Left ventricle myocardium inferior (tissue), 1 donor: Measurements from ENCODE around the gene INHBA. TPM values are rescaled to one million over a fixed set of nuclear protein-coding genes. Genes with fewer than 3 reads are reported as not detected.

Experiments
- DNase-seq: peaks from one replicate; pipeline ENCODE4 v3.0.0-alpha.2; 2020
- H3K27ac ChIP-seq: fragments of 200-600 bp; replicated peaks from 2 replicates; pipeline ENCODE4 v1.8.0; 2021
- H3K27me3 ChIP-seq: fragments of 200-600 bp; 2 replicates; pipeline ENCODE4 v1.8.0; 2021; ENCODE audit warnings: low read depth
- H3K36me3 ChIP-seq: fragments of 200-600 bp; 2 replicates; pipeline ENCODE4 v1.8.0; 2021
- H3K4me1 ChIP-seq: fragments of 200-600 bp; 2 replicates; pipeline ENCODE4 v1.8.0; 2021
- H3K4me3 ChIP-seq: fragments of 200-600 bp; 2 replicates; pipeline ENCODE4 v1.8.0; 2021; ENCODE audit warnings: mild to moderate bottlenecking, moderate library complexity
- H3K9me3 ChIP-seq: fragments of 200-600 bp; replicated peaks from 2 replicates; pipeline ENCODE4 v1.8.0; 2021
- CTCF ChIP-seq: fragments of 200-600 bp; IDR thresholded peaks from 2 replicates; pipeline ENCODE4 v1.8.0; 2021; ENCODE audit warnings: antibody characterized with exemption, mild to moderate bottlenecking, borderline replicate concordance
- intact Hi-C: fragments of 100-400 bp; cut with micrococcal nuclease; formaldehyde crosslinking; loops from one replicate; pipeline ENCODE4 v1.11.0; 2022
- total RNA-seq: library from RNA; stranded (reverse); fragmentation: NEBNext Ultra II Directional; extraction: Animal tissue kit (Norgen Biotek cat#: 25700); gene quantifications from one replicate; pipeline ENCODE4 v1.2.1, GENCODE V29; 2021
- donor health status: DM: no; HTN: yes; CAD: no; lungs with severe emphysema.

Gene INHBA
- total RNA-seq, 1 donor from 2014 or later = 8.6 TPM

GRCh38 chr7:41685684-41686083 lies 17.2 kb downstream of the INHBA start:
- H3K27ac ChIP-seq = no peak overlapping the region
- intact Hi-C loops = no loop called here
- no peak for DNase-seq
- H3K36me3 ChIP-seq = no peaks in the 10 kb centered on the region
- no peak overlapping the region for H3K4me3 ChIP-seq
- no peaks in the 10 kb centered on the region for H3K27me3 ChIP-seq
- H3K9me3 ChIP-seq = no peaks in the 10 kb centered on the region
- H3K4me1 ChIP-seq = no peaks in the 10 kb centered on the region
- no peak for TF ChIP-seq CTCF

- Histone ChIP-seq H3K4me3 (no peak overlapping the region), H3K27me3 (no peaks in the 10 kb centered on the region), H3K36me3 (no peaks in the 10 kb centered on the region), H3K9me3 (no peaks in the 10 kb centered on the region), H3K4me1 (no peaks in the 10 kb centered on the region), H3K27ac (no peak overlapping the region)
- intact Hi-C loops = no loop called here
- no peak for TF ChIP-seq CTCF
- DNase-seq = no peak
These were observed 20.5 kb downstream of the INHBA start for GRCh38 chr7:41682422-41682821.

- no peaks in the 10 kb centered on the region for H3K36me3 ChIP-seq
- H3K4me1 ChIP-seq = no peaks in the 10 kb centered on the region
- H3K27ac ChIP-seq = no peak overlapping the region
- intact Hi-C loops = no loop called here
- H3K9me3 ChIP-seq = no peaks in the 10 kb centered on the region
- no peak overlapping the region for H3K4me3 ChIP-seq
- no peak for TF ChIP-seq CTCF
- no peak for DNase-seq
- no peaks in the 10 kb centered on the region for H3K27me3 ChIP-seq
These were observed 23.3 kb downstream of the INHBA start for GRCh38 chr7:41679566-41679965.

- no peak overlapping the region for H3K27ac ChIP-seq
- H3K4me3 ChIP-seq = no peak overlapping the region
- H3K36me3 ChIP-seq = no peaks in the 10 kb centered on the region
- no peak for DNase-seq
- no peaks in the 10 kb centered on the region for H3K4me1 ChIP-seq
- intact Hi-C loops = no loop called here
- no peak for TF ChIP-seq CTCF
- H3K27me3 ChIP-seq = no peaks in the 10 kb centered on the region
- H3K9me3 ChIP-seq = no peaks in the 10 kb centered on the region
These were observed 28.3 kb downstream of the INHBA start for GRCh38 chr7:41674505-41675023.

DNA sequence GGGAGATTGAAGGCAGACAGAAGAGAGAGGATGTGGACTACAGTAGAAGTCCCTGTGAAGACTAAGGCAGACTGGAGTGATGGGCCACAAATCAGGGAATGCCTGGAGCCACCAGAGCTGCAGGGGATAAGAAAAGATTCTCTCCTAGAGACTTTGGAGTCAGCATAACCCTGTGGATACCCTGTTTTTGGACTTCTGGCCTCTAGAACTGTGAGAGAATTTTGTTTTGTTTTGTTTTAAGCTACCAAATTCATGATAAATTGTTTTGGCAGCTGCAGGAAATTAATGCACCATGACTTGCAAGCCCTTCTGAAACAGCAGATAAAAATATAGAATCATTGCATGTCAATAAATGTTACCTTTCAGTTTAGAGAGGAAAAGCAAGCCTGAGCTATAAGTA lies 41.3 kb downstream of the INHBA start:
- Histone ChIP-seq H3K4me3 (no peak overlapping the region), H3K36me3 (no peaks in the 10 kb centered on the region), H3K27ac (no peak overlapping the region), H3K9me3 (peaks cover 5% of the 10 kb centered on the region), H3K27me3 (no peaks in the 10 kb centered on the region), H3K4me1 (no peaks in the 10 kb centered on the region)
- intact Hi-C loops = no loop called here
- TF ChIP-seq CTCF = no peak
- DNase-seq = no peak
